NOMO-1 treated with dmso at 0.1 percent for 144 hours (cell line): ENCODE results near the gene ATP2A3.
A peak's percentile ranks its signal among the peaks of the same experiment; 100 is the strongest.
"Not testable (repeated sequence)": the region's sequence is repeated elsewhere in the genome, so short reads cannot be mapped to it uniquely, and the experiment has no call there.

Source experiments
- DNase-seq: peaks from one replicate; lab custom pipeline; 2025; ENCODE audit not compliant: unreplicated experiment; lab: John Stamatoyannopoulos, UW

The ATP2A3 gene

DNA sequence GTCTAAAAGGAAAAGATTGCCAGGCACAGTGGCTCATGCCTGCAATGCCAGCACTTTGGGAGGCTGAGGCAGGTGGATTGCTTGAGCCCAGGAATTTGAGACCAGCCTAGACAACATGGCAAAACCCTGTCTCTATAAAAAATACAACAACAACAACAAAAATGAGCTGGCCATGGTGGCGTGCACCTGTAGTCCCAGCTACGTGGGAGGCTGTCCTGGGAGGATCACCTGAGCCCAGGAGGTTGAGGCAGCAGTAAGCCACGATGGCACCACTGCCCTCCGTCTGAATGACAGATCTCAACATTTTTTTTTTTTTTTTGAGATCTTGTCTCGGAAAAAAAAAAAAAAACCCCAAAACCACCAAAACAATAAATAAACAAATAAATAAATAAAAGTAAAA is 28.1 kb upstream of the ATP2A3 start:
- no peak for DNase-seq

DNA sequence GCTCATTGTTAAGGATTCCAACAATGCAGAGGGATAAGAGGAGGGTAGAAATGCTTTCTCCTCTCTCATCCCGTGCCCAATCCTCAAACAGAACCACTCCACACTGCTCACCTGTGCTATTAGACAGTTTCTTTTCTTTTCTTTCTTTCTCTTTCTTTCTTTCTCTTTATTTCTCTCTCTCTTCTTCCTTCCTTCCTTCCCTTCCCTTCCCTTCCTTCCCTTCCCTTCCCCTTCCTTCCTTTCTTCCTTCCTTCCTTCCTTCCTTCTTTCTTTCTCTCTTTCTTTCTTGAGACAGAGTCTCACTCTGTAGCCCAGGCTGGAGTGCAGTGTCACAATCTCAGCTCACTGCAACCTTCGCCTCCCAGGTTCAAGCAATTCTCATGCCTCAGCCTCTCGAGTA is 27.5 kb upstream of the ATP2A3 start:
- DNase-seq, result not testable (repeated sequence)

DNA sequence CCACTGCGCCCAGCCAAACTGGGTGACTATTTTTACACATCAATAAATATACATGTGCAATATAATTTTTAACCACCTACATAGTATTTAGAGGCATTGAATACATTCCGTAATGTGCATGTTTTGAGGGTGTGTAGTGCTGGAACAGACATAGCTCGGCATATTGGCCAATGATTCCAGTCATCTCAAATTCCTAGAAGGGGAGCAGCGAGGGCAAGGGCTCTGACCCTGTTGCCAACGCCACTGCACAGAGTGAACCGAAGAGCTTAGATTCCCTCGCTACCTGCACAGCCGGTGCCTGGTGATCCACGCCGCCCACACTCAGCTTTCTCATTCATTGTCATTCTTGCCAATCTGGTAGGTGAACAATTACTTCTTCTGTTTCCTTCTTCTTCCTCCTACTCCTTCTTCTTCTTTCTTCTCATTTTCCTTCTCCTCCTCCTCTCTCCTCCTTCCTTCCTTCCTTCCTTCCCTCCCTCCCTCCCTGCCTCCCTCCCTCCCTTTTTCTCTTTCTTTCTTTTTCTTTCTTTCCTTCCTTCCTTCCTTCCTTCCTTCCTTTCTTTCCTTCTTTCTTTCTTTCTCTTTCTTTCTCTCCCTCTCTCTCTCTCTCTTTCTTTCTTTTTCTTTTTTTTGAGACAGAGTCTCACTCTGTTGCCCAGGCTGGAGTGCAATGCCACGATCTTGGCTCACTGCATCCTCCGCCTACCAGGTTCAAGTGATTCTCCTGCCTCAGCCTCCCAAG is 26.3 kb upstream of the ATP2A3 start:
- DNase-seq, result no peak

DNA sequence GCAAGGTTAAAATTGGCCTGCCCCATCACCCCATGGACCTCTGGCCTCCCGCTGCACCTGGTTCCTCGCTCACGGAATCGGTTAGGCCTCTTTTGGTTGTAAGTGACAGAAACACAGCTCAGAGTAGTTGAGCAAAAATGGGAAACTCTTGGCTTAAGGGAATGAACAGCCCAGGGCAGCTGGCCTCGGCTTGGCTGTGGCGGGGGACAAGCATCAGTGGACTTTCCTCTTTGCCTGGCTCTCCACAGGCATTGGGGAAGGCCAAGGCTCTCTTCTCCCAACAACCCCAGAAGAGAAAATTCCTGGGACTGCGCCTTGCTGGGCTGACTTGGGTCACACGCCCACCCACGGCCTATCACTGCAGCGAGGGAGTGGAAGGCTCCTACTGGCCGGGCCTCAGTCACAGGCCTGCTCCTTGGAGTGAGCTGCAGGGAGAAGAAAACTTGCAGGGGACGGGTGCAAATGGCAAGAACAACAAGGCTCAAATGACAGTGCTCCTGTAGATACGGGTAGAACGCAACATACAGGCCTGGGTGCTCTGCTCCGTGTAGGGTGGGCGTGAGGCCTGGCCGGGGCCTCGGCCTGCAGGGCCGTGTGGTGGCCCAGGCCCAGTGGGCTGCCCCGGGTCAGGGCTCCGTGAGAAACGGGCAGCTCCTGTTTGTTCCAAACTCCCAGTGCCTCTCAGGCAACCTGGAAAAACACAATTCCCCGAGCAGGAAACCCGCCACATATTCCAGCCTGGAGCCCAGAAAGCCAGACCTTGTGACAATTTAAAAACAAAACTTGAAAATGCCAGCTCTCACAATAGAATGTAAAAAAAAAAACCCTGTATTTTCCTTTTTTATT is 25.0 kb upstream of the ATP2A3 start:
- DNase-seq, result no peak

DNA sequence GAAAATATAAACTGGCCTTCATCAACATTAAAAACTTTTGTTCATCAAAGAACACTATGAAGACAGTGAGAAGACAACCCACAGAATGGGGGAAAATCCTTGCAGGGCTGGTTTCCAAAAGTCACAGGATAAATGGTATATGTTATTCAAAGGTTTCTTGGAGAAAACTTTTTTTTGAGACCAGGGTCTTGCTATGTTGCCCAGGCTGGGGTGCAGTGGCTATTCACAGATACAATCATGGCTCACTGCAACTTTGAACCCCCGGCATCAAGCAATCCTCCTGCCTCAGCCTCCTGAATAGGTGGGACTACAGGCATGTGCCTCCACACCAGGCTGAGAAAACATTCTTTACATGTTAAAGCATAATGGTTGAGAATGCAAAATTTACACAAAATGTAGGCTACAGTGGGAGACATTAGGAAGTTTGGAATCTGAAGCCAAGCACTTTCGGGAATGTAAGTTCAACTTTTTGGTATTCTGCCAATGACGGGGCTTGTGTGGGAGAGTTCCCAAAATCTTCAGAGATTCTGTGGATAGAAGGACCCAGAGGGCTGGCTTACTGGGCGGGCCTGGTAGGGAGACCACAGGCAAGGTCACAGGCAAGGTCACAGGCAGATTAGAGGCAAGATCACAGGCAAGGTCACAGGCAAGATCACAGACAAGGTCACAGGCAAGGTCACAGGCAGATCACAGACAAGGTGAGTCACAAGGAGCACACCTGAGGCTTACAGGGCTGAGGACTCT is 24.2 kb upstream of the ATP2A3 start:
- DNase-seq, result no peak

DNA sequence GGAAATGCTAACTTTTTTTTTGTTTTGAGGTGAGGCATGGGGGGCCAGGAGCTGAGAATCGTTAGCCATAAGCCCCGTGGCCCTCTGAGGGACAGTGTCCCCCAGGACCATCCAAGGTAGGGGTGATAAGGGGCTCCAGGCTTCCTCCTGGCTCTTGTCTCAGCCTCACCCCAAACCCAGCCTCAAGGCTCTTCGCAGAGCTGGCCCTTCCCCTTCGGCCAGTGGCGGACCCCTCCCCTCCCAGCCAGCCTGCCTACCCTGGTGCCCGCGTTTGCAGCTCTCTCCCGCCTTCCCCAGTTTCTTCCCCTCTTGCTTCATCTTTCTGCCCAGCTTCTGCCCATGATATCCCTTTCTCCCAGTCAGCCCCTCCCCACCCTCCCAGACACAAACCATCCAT is 22.7 kb upstream of the ATP2A3 start:
- DNase-seq, result no peak

DNA sequence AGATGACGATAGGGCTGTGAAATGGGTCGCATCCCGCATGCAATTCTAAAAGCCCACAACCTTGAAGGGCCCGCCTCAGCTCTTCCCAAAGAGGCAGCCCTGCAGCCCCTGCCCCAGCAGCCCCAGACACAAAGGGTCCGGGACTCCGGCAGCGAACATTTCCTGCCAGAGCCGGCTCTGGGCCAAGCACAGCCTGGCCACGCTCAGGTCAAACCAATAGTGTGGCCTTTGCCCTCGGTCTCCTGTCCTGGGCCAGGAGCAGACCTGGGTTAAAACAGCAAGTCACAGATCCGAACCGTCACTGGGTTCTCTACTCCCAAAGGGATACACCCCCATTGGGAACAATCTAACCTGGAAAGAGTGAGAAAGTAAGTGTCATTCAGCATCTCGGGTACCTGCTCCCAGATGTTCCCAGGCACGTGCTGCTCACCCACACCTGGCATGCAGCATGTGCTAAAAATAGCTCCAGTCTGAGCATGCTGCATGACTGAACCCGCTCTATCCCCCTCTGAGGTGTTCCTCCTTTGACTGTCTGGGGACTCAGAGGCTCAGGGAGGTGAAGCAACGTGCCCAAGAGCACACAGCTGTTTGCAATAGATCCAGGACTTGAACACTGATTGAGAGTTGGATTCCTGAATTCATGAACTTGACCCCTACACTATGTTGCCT is 22.2 kb upstream of the ATP2A3 start:
- no peak for DNase-seq

DNA sequence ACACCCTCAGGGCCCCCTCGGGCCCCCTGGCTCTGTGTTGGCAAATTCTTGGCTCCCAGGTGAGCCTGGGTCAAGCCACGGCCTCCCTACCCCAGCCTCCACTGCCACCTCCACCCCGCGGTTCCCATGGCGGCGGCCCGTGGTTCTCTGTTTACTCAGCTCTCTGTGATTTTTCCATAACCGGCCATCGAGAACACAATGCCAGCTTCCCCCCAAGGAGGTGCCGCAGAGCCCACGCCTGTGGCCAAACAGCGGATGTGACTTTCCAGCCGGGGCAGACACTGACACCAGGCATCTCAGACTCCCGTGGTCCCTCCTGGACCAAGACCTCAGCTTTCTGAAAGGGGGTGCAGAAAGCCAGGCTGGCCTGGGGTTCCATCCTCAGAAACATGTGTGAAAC is 21.6 kb upstream of the ATP2A3 start:
- no peak for DNase-seq

DNA sequence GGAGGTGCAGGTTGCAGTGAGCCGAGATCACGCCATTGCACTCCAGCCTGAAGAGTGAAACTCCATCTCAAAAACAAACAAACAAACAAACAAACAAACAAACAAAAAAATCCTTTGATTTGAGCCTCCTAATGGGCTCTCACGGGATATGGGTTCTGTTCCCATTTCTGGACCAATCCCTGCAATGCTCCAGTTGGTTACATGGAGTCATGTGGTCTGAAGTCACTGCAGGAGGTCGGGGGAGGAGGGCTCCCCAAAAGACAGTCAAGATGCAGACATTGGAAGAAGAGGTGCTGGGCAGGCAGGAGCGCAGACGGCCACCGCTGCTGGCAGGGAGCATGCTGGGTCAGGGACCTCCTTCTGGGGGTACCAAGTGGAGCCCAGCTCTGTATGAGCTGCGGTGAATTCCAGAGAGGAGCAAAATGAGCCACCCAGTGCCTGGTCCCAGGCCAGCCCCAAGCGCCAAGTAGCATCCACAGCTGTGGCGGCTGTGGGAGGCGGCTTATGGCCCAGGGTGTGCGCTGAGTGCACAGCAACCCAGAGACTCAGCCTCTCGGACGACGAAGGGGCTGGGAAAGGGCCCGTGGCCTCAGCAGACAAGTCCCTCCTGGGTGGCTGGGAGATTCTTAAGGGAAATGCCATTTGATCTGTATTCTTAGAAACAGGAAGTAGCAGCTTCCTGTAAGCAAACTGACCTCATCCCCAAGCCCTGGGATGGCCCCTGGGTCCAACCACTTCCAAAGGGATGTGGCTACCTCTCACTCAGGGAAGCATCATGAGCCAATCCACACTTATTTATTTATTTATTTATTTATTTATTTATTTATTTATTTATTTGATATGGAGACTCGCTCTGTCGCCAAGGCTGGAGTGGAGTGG is 19.6 kb upstream of the ATP2A3 start:
- DNase-seq, result peak; percentile 5

DNA sequence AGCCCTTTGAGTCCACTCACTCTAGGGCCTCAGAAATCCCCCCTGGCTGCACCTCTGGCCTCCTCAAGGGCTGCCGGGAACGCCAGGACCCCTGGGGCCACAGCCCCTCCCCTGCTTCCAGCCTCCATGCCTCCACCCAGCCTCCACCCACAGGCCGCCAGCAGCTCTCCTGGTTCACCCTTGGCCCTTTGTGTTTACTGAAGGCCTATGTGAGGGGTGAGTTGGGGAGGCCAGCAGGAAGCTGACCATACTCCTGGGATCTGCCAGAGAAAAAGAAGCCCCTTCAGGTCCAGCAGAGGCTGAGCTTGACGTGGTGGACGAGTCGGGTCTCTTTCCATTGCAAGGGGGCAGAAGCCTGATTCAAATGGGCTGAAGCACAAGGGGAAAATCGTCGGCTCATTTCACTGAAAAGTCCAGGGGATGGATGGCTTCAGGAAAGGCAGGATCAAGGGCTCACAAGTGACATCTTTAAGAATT is 18.3 kb upstream of the ATP2A3 start:
- no peak for DNase-seq

DNA sequence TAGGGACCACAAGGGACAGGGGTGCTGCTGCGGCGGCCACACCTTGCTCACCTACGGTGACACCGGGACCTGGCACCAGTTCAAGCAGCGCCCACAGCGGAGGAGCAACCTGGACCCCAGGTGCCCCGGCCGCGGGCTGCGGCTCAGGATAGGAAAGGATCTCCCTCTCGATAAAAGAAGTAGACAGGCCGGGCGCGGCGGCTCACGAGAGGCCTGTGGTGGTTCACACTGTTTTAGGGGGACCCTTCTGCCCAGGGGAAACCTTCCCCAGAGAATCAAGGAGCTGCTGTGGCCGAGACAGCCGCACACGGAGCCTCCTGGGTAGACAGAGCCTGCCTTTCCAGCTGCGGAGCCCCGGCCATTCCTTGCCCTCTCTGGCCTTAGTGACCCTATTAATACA is 17.9 kb upstream of the ATP2A3 start:
- no peak for DNase-seq

DNA sequence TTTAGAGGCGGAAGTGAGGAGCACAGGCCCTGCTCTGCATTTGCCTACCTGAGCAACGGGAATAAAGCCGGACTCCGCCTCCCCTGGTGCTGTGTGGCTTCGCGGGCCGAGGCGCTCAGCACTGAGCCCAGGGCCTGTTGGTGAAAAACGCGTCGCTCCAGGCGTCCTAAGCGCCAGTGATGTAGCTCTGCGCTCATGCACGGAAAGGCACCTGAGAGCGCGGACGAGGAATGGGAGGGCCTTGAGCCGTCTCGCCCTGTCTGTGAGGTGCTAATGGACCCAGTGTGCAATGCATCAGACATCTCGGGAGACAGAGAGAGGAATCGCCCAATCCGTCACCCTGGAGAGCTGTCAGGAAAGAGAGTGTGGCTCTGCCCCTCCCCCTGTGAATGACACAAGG is 17.2 kb upstream of the ATP2A3 start:
- no peak for DNase-seq

DNA sequence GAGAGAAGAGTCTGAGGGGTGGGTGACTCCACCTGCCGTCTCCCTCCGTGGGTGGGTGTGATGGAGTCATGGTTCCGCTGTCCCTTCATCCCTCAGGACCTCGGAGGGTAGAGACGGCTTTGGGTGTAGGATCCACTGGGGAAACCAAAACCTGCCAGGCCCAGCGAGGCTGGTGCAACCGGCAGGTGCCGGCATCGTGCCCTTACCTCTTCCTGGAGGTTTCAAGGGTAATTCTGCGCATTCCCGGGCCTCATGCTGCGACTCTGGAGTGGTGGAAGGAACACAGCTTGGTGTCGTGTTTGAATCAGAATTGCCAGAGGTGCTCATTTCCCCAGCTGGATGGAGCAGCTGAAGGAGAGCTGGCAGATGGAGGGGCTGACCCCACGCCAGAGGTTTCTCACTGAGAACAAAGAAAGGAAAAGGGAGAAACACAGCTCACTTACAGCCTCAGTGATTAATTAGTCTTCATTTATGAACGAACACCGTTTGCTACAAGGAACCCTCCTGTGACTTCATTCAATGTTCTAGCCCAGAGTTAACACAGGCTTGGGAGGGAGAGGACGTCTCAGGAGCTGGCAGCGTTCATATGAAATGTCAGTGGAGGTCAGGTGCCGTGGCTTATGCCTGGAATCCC is 16.3 kb upstream of the ATP2A3 start:
- no peak for DNase-seq

DNA sequence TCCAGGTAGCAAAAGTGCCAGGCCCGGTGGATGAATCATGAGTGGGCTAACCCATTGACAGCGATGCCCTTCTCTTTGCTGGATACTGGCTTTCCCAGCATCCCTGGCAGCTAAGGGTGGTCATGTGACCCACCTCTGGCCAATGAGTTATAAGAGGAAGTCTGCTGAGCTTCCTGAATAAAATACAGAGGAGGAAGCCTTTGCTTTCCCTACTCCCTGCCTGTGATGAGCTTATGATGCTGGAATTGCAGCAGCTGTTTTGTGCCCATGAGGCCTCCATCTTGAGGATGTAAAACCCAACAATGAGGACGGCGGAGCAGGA is 15.0 kb upstream of the ATP2A3 start:
- no peak for DNase-seq

DNA sequence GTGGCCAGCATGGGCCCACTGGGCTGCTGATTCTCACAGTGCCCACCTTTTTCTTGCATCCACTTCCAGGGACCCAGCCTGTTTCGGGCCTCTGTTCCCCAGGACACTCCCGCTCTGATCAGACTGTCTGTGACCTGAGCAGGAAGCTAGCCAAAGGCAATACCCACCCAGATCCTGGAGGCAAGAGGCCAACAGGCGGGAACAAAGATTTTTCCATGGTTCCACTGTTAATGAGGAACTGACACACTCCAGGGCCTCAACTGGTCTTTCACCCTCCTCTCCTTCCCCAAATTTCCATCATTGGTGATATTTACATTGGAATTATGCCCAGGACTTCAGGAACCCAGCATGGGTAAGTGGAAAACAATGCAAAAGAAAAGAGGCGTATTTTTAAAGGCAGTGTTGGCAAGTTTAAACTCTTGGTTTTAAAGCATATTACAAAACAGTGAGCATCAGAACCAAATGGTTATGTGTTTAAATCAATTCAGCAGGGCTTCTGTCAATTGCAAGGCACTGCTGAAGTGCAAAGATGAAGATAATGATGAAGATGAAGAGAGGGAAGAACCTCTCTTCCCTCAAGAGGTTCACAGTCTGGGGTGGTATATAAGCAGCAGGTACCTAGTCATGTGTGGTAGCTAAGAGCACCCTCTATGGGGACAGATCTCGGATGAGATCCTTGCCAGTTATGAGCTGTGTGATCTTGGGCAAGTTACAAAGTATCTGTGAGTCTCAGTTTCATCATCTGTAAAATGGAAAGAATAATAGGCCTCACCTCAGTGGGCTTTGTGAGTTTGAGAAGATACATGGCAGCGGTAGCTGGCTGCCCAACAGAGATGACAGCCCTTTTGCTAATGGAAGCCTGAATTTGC is 14.4 kb upstream of the ATP2A3 start:
- DNase-seq, result no peak

DNA sequence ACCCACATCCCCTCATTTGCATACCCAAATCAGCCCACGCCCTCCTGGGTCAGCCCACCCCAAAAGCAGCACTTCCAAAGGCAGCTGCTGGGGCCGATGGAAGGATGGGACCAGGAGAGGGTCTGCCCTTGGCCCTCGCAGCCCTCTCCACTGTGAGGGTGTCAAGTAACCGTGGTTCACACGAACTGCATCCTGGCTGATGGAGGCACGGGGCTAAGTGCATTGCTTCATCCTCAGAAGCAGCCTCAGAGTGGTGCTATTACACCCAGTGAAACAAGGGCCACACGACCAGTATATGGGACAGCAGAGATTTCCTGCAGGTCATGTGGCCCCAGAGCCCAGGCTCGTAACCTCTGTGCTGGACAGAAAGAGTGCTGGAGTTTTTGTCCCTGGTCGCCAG is 13.2 kb upstream of the ATP2A3 start:
- no peak for DNase-seq

DNA sequence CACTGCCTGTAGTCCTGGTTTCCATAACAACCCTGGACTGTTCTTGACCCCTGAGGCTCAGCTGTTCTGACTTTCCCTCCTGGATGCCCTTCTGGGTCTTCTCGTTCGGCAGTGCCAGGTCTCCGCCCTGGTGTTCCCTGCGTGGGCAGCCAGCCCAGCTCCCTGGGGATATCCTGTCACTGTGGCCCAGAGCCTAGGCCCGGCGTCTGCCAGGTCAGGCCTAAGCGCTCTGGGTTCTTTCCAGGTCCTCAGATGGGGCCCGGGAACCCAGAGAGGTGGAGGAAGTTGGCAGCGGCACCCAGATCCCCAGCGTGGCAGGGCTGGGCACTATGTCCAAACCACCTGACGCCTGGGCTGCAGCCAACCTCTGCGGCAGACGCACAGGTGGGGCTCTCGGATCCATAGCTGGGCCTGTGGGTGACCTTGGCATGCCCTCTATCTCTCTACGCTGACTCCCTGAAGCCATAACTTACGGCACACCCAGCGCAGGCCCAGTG is 12.5 kb upstream of the ATP2A3 start:
- no peak for DNase-seq

DNA sequence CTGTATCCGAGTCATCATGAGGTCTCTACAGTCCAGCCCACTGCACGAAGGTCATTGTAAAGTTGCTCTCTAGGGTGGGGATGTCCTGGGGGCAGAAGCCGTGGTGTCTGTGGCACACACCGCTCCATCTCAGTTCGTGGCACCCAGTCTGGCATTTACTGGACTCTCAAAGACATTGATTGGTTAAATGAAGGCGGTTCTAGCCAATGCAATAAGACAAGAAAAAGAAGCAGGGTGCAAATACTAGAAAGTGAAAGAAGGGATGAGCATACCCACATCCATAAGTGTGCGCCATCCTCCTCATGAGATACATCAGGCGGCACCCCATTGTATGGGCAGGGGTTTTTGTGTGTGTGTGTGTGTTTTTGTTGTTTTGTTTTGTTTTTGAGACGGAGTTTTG is 10.7 kb upstream of the ATP2A3 start:
- DNase-seq, result no peak
